ENCODE measurements around the gene TRAF7. TPM values are rescaled to one million over a fixed set of nuclear protein-coding genes. Genes with fewer than 3 reads are reported as not detected.

TRAF7 gene
- total and polyA plus RNA-seq, 3 experiments from 2014 or later, result 7.3 to 106 (median 102) TPM

GRCh38 chr16:2184346-2184745 is 28.8 kb downstream of the TRAF7 start:
- H3K4me1 ChIP-seq (ENCODE audit: insufficient read depth, low read length), result no peaks in the 10 kb centered on the region
- no peak overlapping the region for H3K27ac ChIP-seq (ENCODE audit: low read depth, low read length)
- ChIA-PET CTCF (no interaction called here), POLR2A (no interaction called here)
- Mint-ChIP-seq H3K27ac (peak overlapping the region in 2 of 8 donors; percentile 1 to 93), H3K4me1 (peaks cover 3 to 9% (median 7%) of the 10 kb centered on the region in 3 donors), H3K9me3 (no peaks in the 10 kb centered on the region), H3K4me3 (no peak overlapping the region), H3K36me3 (peaks cover 0 to 2% (median 0%) of the 10 kb centered on the region in 3 donors), H3K27me3 (no peaks in the 10 kb centered on the region)
- H3K4me3 ChIP-seq (ENCODE audit: low read length), result no peak overlapping the region
- H3K9me3 ChIP-seq (ENCODE audit: low read length), result no peaks in the 10 kb centered on the region
- H3K36me3 ChIP-seq (ENCODE audit: insufficient read depth, low read length), result no peaks in the 10 kb centered on the region
- no peaks in the 10 kb centered on the region for H3K27me3 ChIP-seq (ENCODE audit: insufficient read depth, low read length, poor library complexity, severe bottlenecking)
- no peak for DNase-seq

DNA sequence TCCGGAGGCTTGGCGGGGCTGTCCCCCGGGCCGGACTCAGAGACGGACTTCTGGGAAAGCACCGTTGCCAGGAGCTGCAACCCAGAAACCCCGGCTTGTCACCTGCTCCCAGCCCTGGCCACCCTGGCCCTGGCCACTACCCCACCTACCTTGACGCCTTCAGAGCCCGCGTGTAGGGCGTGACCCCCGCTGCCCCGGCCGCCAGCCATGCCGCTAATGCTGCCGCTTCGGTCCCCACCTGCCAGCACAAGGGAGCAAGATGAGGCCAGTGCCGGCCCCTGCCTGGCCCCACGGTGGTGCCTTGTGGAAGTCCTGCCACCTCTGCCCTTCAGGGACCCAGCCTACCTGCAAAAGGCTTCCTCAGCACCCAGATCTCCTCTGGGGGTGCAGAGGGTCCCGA is 29.4 kb downstream of the TRAF7 start:
- ChIA-PET CTCF (no interaction called here), POLR2A (no interaction called here)
- Mint-ChIP-seq H3K36me3 (peaks cover 0 to 2% (median 0%) of the 10 kb centered on the region in 3 donors), H3K9me3 (no peaks in the 10 kb centered on the region), H3K4me3 (no peak overlapping the region), H3K4me1 (peaks cover 3 to 9% (median 7%) of the 10 kb centered on the region in 3 donors), H3K27ac (no peak overlapping the region), H3K27me3 (no peaks in the 10 kb centered on the region)
- Histone ChIP-seq H3K36me3 (ENCODE audit: insufficient read depth, low read length) (no peaks in the 10 kb centered on the region), H3K4me1 (ENCODE audit: insufficient read depth, low read length) (no peaks in the 10 kb centered on the region), H3K27ac (ENCODE audit: low read depth, low read length) (no peak overlapping the region), H3K27me3 (ENCODE audit: insufficient read depth, low read length, poor library complexity, severe bottlenecking) (no peaks in the 10 kb centered on the region), H3K4me3 (ENCODE audit: low read length) (no peak overlapping the region), H3K9me3 (ENCODE audit: low read length) (no peaks in the 10 kb centered on the region)
- no peak for DNase-seq

GRCh38 chr16:2186064-2186463 is 30.5 kb downstream of the TRAF7 start:
- Mint-ChIP-seq H3K9me3 (no peaks in the 10 kb centered on the region), H3K36me3 (peaks cover 0 to 2% (median 0%) of the 10 kb centered on the region in 3 donors)
- CTCF ChIA-PET, result no interaction called here

GRCh38 chr16:2186505-2186904 is 30.9 kb downstream of the TRAF7 start:
- Histone ChIP-seq H3K4me3 (ENCODE audit: low read length) (no peak overlapping the region), H3K4me1 (ENCODE audit: insufficient read depth, low read length) (no peaks in the 10 kb centered on the region), H3K36me3 (ENCODE audit: insufficient read depth, low read length) (no peaks in the 10 kb centered on the region), H3K9me3 (ENCODE audit: low read length) (no peaks in the 10 kb centered on the region), H3K27me3 (ENCODE audit: insufficient read depth, low read length, poor library complexity, severe bottlenecking) (no peaks in the 10 kb centered on the region), H3K27ac (ENCODE audit: low read depth, low read length) (no peak overlapping the region)
- H3K9me3 Mint-ChIP-seq, result no peaks in the 10 kb centered on the region
- POLR2A ChIA-PET, result no interaction called here
- H3K36me3 Mint-ChIP-seq, result peaks cover 0 to 2% (median 0%) of the 10 kb centered on the region in 3 donors
- H3K4me1 Mint-ChIP-seq, result peaks cover 3 to 9% (median 7%) of the 10 kb centered on the region in 3 donors
- H3K27me3 Mint-ChIP-seq, result no peaks in the 10 kb centered on the region
- CTCF ChIA-PET, result no interaction called here
- no peak overlapping the region for H3K4me3 Mint-ChIP-seq
- no peak overlapping the region for H3K27ac Mint-ChIP-seq
- DNase-seq, result no peak

More at GRCh38 chr16:2186064-2186463, 30.5 kb downstream of the TRAF7 start:
- Mint-ChIP-seq H3K27me3 (no peaks in the 10 kb centered on the region), H3K4me3 (no peak overlapping the region), H3K27ac (no peak overlapping the region), H3K4me1 (peaks cover 3 to 9% (median 7%) of the 10 kb centered on the region in 3 donors)
- Histone ChIP-seq H3K27ac (ENCODE audit: low read depth, low read length) (no peak overlapping the region), H3K36me3 (ENCODE audit: insufficient read depth, low read length) (no peaks in the 10 kb centered on the region), H3K27me3 (ENCODE audit: insufficient read depth, low read length, poor library complexity, severe bottlenecking) (no peaks in the 10 kb centered on the region), H3K9me3 (ENCODE audit: low read length) (no peaks in the 10 kb centered on the region), H3K4me3 (ENCODE audit: low read length) (no peak overlapping the region), H3K4me1 (ENCODE audit: insufficient read depth, low read length) (no peaks in the 10 kb centered on the region)
- DNase-seq, result no peak
- POLR2A ChIA-PET, result no interaction called here

GRCh38 chr16:2187212-2187611 is 31.6 kb downstream of the TRAF7 start:
- Mint-ChIP-seq H3K4me3 (no peak overlapping the region), H3K27ac (no peak overlapping the region), H3K9me3 (no peaks in the 10 kb centered on the region), H3K4me1 (peaks cover 2 to 3% (median 2%) of the 10 kb centered on the region in 3 donors), H3K27me3 (no peaks in the 10 kb centered on the region), H3K36me3 (peaks cover 0 to 2% (median 0%) of the 10 kb centered on the region in 3 donors)
- Histone ChIP-seq H3K36me3 (ENCODE audit: insufficient read depth, low read length) (no peaks in the 10 kb centered on the region), H3K9me3 (ENCODE audit: low read length) (no peaks in the 10 kb centered on the region), H3K27me3 (ENCODE audit: insufficient read depth, low read length, poor library complexity, severe bottlenecking) (no peaks in the 10 kb centered on the region), H3K4me3 (ENCODE audit: low read length) (no peak overlapping the region), H3K27ac (ENCODE audit: low read depth, low read length) (no peak overlapping the region), H3K4me1 (ENCODE audit: insufficient read depth, low read length) (no peaks in the 10 kb centered on the region)
- ChIA-PET CTCF (interaction anchor here (1.0 kb wide), 1 partner anchor 314 kb away, joined by 3 read pairs; no protein-coding TSS in a partner anchor), POLR2A (interaction anchor here (0.6 kb wide), 2 partner anchors 13 to 1047 kb away, joined by 3 to 10 read pairs; no protein-coding TSS in a partner anchor)
- DNase-seq, result no peak

DNA sequence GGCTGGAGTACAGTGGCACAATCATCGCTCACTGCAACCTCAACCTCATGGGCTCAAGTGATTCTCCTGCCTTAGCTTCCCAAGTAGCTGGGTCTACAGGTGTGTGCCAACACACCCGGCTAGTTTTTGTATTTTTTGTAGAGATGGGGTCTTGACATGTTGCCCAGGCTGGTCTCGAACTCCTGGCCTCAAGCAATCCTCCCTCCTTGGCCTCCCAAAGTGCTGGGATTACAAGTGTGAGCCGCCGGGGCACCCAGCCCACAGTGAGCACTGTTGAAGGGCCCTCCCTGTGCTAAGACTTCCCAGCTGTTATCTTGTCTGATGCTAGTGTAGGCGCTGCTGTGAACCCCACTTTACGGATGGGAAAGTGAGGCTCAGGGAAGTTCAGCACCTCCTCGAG is 32.8 kb downstream of the TRAF7 start:
- no peak overlapping the region for H3K27ac ChIP-seq (ENCODE audit: low read depth, low read length)
- no peaks in the 10 kb centered on the region for H3K36me3 ChIP-seq (ENCODE audit: insufficient read depth, low read length)
- peaks cover 0 to 1% of the 10 kb centered on the region in 2 donors for H3K27me3 Mint-ChIP-seq
- POLR2A ChIA-PET, result no interaction called here
- H3K27ac Mint-ChIP-seq, result no peak overlapping the region
- H3K36me3 Mint-ChIP-seq, result peaks cover 0 to 2% (median 0%) of the 10 kb centered on the region in 3 donors
- H3K4me1 ChIP-seq (ENCODE audit: insufficient read depth, low read length), result no peaks in the 10 kb centered on the region
- H3K9me3 Mint-ChIP-seq, result no peaks in the 10 kb centered on the region
- no peaks in the 10 kb centered on the region for H3K27me3 ChIP-seq (ENCODE audit: insufficient read depth, low read length, poor library complexity, severe bottlenecking)
- H3K4me3 ChIP-seq (ENCODE audit: low read length), result no peak overlapping the region
- no peaks in the 10 kb centered on the region for H3K4me1 Mint-ChIP-seq
- H3K9me3 ChIP-seq (ENCODE audit: low read length), result no peaks in the 10 kb centered on the region
- H3K4me3 Mint-ChIP-seq, result no peak overlapping the region
- CTCF ChIA-PET, result no interaction called here
- no peak for DNase-seq

DNA sequence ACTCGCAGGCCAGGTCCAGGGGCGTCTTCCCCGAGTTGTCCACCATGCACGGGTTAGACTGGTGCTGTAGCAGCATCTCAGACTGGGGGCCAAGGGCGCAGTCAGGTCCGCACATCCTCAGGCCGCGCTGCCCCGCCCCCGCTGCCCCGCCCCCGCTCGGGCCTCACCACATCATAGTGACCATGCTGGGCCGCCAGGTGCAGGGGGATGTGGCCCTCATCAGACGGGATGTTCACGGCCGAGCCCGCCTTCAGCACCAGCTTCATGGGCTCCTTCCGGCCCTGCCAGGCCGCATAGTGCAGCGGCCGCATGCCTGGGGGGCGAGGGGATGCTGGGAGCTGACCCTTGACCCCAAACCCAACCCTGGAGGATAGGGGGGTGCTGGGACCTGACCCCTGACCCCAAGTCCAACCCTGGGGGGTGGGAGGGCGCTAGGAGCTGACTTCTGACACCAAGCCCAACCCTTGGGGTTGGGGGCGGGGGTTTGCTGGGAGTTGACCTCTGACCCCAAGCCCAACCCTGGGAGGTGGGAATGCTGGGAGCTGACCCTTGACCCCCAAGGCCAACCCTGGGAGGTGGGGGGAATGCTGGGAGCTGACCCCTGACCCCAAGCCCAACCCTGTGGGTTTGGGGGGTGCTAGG is 33.8 kb downstream of the TRAF7 start:
- Mint-ChIP-seq H3K27ac (no peak overlapping the region), H3K9me3 (no peaks in the 10 kb centered on the region), H3K27me3 (peaks cover 0 to 4% of the 10 kb centered on the region in 2 donors), H3K36me3 (peaks cover 0 to under 1% (median 0%) of the 10 kb centered on the region in 3 donors), H3K4me3 (no peak overlapping the region), H3K4me1 (no peaks in the 10 kb centered on the region)
- ChIA-PET CTCF (no interaction called here), POLR2A (no interaction called here)
- Histone ChIP-seq H3K27ac (ENCODE audit: low read depth, low read length) (no peak overlapping the region), H3K9me3 (ENCODE audit: low read length) (no peaks in the 10 kb centered on the region), H3K4me1 (ENCODE audit: insufficient read depth, low read length) (no peaks in the 10 kb centered on the region), H3K36me3 (ENCODE audit: insufficient read depth, low read length) (no peaks in the 10 kb centered on the region), H3K27me3 (ENCODE audit: insufficient read depth, low read length, poor library complexity, severe bottlenecking) (peaks cover under 1% of the 10 kb centered on the region), H3K4me3 (ENCODE audit: low read length) (no peak overlapping the region)
- no peak for DNase-seq

GRCh38 chr16:2190002-2190658 is 34.5 kb downstream of the TRAF7 start:
- H3K36me3 ChIP-seq (ENCODE audit: insufficient read depth, low read length), result no peaks in the 10 kb centered on the region
- H3K27ac ChIP-seq (ENCODE audit: low read depth, low read length), result no peak overlapping the region
- H3K4me1 ChIP-seq (ENCODE audit: insufficient read depth, low read length), result peaks cover 4% of the 10 kb centered on the region
- CTCF ChIA-PET, result no interaction called here
- H3K9me3 ChIP-seq (ENCODE audit: low read length), result no peaks in the 10 kb centered on the region
- no peaks in the 10 kb centered on the region for H3K9me3 Mint-ChIP-seq
- H3K27ac Mint-ChIP-seq, result no peak overlapping the region
- peaks cover 0 to 5% (median 4%) of the 10 kb centered on the region in 3 donors for H3K4me1 Mint-ChIP-seq
- no peak for DNase-seq
- peaks cover 8% of the 10 kb centered on the region for H3K27me3 ChIP-seq (ENCODE audit: insufficient read depth, low read length, poor library complexity, severe bottlenecking)
- POLR2A ChIA-PET, result no interaction called here
- no peak overlapping the region for H3K4me3 Mint-ChIP-seq
- H3K4me3 ChIP-seq (ENCODE audit: low read length), result no peak overlapping the region
- peaks cover 6 to 10% of the 10 kb centered on the region in 2 donors for H3K27me3 Mint-ChIP-seq
- H3K36me3 Mint-ChIP-seq, result no peaks in the 10 kb centered on the region
